Measurements from ENCODE around the gene PIAS1.

- TF ChIP-seq CTCF (IDR thresholded peaks at IDR 0.05; ENCODE audit: insufficient read depth, low read length) (no peak), REST (IDR thresholded peaks at IDR 0.05; ENCODE audit: insufficient replicate concordance, low read depth) (no peak), POLR2AphosphoS5 (IDR thresholded peaks at IDR 0.05; ENCODE audit: low read depth) (no peak)
Measured at GRCh38 chr15:68205558-68205944, 151.4 kb downstream of the PIAS1 start.
